ENCODE measurements around the gene SLC6A5. TPM values are rescaled to one million over a fixed set of nuclear protein-coding genes. Genes with fewer than 3 reads are reported as not detected.
"Not testable (repeated sequence)": the region's sequence is repeated elsewhere in the genome, so short reads cannot be mapped to it uniquely, and the experiment has no call there.

Gene SLC6A5
- total and polyA plus RNA-seq, 11 donors: not detected

DNA sequence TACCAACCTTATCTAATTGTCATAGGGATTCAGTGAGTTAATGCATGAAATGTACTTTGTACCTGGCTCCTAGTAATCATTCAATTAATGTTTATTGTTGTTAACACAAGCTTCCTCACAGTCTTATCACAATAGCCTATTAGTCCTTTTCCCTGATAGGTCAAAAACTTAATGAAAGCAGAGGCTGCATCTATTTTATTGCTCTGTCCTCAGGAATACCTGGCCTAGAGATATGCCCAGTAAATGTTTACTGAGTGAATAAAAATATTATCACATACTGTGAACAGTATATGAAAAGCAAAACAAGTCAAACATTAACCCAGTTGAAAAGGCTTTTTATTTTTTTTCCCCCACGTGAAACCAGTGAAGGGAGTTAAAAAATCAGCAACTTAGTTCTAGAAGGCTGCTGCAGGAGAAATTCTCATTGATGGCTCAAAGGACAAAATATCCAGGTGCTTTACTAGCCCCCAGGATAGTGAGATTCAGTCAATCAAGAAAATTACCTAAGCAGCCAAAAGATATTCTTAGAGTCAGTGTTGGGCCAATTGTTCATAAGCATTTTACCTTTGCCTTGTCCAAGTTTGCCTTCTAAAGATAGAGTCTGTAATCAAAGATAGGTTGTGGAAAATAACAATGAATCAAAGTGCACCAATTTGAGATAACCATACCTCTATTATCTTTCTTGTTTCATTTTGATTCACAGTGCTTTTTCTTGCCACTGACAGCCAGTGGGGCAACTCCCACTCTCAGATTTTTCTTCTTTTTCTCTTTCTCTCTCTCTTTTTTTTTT lies 34.4 kb upstream of the SLC6A5 start:
- 60 to 79% (median 64%) methylated on average over 1 of the region's 1 CpG for WGBS, 4 donors
- no peaks in the 10 kb centered on the region for H3K9me3 ChIP-seq
- TF ChIP-seq, protein P1, sequence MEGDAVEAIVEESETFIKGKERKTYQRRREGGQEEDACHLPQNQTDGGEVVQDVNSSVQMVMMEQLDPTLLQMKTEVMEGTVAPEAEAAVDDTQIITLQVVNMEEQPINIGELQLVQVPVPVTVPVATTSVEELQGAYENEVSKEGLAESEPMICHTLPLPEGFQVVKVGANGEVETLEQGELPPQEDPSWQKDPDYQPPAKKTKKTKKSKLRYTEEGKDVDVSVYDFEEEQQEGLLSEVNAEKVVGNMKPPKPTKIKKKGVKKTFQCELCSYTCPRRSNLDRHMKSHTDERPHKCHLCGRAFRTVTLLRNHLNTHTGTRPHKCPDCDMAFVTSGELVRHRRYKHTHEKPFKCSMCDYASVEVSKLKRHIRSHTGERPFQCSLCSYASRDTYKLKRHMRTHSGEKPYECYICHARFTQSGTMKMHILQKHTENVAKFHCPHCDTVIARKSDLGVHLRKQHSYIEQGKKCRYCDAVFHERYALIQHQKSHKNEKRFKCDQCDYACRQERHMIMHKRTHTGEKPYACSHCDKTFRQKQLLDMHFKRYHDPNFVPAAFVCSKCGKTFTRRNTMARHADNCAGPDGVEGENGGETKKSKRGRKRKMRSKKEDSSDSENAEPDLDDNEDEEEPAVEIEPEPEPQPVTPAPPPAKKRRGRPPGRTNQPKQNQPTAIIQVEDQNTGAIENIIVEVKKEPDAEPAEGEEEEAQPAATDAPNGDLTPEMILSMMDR (IDR thresholded peaks at IDR 0.05): no peak
- TF ChIP-seq POLR2A (IDR thresholded peaks at IDR 0.05): no peak
- H3K27me3 ChIP-seq: no peaks in the 10 kb centered on the region
- peaks cover 0 to 30% (median 2%) of the 10 kb centered on the region in 12 donors for H3K4me1 ChIP-seq
- intact Hi-C loops (cut with DNase I): loop anchor here in 1 of 10 donors (10.0 kb wide), 1 partner anchor 60 kb away; no protein-coding TSS in a partner anchor
- H3K36me3 ChIP-seq: no peaks in the 10 kb centered on the region
- ATAC-seq (peak in 2 of 4 donors; percentile 40 to 54), DNase-seq (no peak)
- H3K4me3 ChIP-seq: no peak overlapping the region
- no peak overlapping the region for H3K27ac ChIP-seq

DNA sequence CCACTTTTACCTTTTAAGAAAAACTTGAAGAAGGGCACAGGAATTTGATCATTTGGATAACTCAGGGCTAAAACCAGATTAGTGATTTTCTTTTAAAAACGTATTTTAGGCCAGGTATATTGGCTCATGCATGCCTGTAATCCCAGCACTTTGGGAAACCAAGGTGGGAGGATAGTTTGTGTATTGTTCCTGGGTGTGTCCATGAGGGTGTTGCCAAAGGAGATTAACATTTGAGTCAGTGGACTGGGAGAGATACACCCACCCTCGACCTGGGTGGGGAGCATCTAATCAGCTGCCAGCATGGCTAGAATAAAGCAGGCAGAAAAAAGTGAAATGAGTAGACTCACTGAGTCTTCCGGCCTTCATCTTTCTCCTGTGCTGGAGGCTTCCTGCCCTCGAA lies 33.3 kb upstream of the SLC6A5 start:
- intact Hi-C loops (cut with DNase I): loop anchor here in 1 of 10 donors (10.0 kb wide), 1 partner anchor 59 kb away; no protein-coding TSS in a partner anchor
- not testable (repeated sequence) for ATAC-seq, H3K4me3 ChIP-seq, H3K27me3 ChIP-seq, DNase-seq, H3K36me3 ChIP-seq, H3K9me3 ChIP-seq
- H3K4me1 ChIP-seq: peaks cover 0 to 30% (median 2%) of the 10 kb centered on the region in 12 donors
- H3K27ac ChIP-seq: peak overlapping the region in 1 of 12 donors; percentile 61
- 48 to 61% (median 54%) methylated on average over 4 of the region's 4 CpGs for WGBS, 4 donors

DNA sequence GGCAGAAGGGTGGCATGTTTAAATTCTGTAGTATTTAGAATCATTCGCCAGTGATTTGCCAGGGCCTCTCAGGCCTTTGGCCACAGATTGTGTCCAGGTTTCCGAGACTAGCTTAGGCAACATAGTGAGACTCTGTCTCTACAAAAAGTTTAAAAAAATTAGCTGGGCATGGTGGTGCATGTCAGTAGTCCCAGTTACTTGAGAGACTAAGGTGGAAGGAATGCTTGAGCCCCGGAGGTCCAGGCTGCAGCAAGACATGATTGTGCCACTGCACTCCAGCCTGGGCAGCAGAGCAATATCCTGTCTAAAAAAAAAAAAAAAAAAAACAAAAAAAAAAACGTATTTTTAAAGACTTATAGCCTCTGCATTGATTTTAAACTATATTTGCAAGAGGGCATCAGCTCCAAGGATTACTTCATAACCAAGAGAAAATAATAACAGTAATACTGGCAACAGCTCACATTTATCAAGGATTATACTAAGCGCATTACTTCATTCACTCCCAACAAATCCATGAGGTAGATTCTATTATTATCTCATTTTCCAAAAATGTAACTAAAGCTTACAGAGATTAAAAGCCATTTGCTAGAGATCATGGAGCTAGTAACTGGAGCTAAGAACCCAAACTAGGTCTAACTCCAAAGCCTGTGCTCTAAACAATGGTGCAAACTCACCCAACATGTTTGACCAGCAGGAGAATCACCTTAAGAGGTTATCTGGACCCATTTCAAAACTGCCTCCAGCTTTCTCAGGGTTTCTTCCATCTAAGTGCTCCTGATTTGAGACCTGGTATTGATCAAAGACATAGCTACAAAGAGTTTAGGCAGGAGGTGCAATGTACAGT lies 32.6 kb upstream of the SLC6A5 start:
- Histone ChIP-seq H3K36me3 (no peaks in the 10 kb centered on the region), H3K9me3 (no peaks in the 10 kb centered on the region), H3K27me3 (no peaks in the 10 kb centered on the region), H3K27ac (peak overlapping the region in 2 of 12 donors; percentile 7 to 71), H3K4me3 (no peak overlapping the region), H3K4me1 (peaks cover 0 to 25% (median 2%) of the 10 kb centered on the region in 12 donors)
- WGBS, 4 donors: 53 to 64% (median 62%) methylated on average over 5 of the region's 5 CpGs
- DNase-seq (no peak), ATAC-seq (peak; percentile 52 to 83 (median 72))
- TF ChIP-seq, protein P1 (IDR thresholded peaks at IDR 0.05): no peak
- no peak for TF ChIP-seq POLR2A (IDR thresholded peaks at IDR 0.05)
- intact Hi-C loops (cut with DNase I): loop anchor here in 1 of 10 donors (10.0 kb wide), 1 partner anchor 58 kb away; no protein-coding TSS in a partner anchor

DNA sequence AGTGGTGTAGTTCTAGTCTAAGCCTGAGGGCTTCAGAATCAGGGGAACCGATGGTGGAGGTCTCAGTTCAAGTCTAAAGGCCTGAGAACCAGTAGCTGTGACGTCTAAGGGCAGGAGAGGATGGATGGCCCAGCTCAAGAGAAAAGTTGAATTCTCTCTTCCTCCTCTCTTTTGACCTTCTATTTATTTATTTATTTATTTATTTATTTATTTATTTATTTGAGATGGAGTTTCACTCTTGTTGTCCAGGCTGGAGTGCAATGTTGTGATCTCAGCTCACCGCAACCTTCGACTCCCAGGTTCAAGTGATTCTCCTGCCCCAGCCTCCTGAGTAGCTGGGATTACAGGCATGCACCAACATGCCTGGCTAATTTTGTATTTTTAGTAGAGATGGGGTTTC lies 19.7 kb upstream of the SLC6A5 start:
- 78 to 88% (median 82%) methylated on average over 4 of the region's 4 CpGs for WGBS, 4 donors
- DNase-seq; H3K27ac ChIP-seq; H3K4me1 ChIP-seq; H3K4me3 ChIP-seq; H3K9me3 ChIP-seq; ATAC-seq; H3K36me3 ChIP-seq; H3K27me3 ChIP-seq; intact Hi-C loops (cut with DNase I): not testable (repeated sequence)

DNA sequence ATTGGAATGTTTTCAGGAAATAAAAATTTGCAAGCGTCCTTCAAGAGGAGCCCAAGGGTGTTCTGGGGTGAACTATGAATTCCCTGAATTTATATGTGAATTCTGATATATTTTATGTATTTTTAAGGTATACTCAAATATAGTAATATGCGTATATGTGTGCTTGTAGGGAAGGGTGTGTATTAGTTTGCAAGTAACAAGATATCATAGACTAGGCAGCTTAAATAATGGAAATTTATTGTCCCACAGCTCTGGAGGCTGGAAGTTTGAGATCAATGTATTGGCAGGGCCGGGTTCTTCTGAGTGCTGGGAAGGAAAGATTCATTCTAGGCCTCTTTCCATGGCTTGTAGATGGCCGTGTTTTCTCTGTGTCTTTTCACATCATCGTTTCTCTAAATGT lies 16.2 kb upstream of the SLC6A5 start:
- H3K4me3 ChIP-seq: no peak overlapping the region
- WGBS, 4 donors: 60 to 68% (median 65%) methylated on average over 5 of the region's 5 CpGs
- H3K27ac ChIP-seq: no peak overlapping the region
- ATAC-seq (no peak), DNase-seq (no peak)
- intact Hi-C loops (cut with DNase I): no loop called here
- TF ChIP-seq, protein P1 (IDR thresholded peaks at IDR 0.05): no peak
- no peak for TF ChIP-seq POLR2A (IDR thresholded peaks at IDR 0.05)
- no peaks in the 10 kb centered on the region for H3K36me3 ChIP-seq
- H3K4me1 ChIP-seq: no peaks in the 10 kb centered on the region
- H3K27me3 ChIP-seq: peaks cover 0 to 6% (median 0%) of the 10 kb centered on the region in 9 donors
- no peaks in the 10 kb centered on the region for H3K9me3 ChIP-seq
